ENCODE data around the gene PPP1R36. TPM values are rescaled to one million over a fixed set of nuclear protein-coding genes. Genes with fewer than 3 reads are reported as not detected.
A peak's percentile ranks its signal among the peaks of the same experiment; 100 is the strongest.

Gene PPP1R36
- total RNA-seq, 4 donors from 2014 or later, result 1.3 to 2.8 (median 1.9) TPM; not detected in 1

DNA sequence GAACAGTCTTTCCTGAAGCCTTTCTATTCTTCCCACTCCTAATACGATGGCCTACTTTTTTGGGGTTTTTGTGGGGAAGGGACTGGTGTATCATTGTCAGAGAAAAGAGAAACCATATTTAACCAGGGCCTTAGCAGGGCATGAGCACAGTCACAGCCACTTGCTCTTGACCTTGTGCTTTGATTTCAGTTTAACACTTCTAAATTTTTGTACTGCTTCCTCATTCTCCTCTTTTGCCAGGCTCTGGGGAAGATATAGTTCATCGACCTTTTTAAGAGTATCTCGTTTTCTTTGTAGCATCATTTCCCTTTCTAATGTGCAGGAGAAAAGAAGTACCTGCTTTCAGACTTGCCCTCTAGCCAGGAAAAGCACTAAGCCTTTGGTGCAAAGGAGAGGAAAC is 43.0 kb upstream of the PPP1R36 start:
- Histone ChIP-seq H3K9me3 (no peaks in the 10 kb centered on the region), H3K4me3 (peak overlapping the region in 1 of 2 donors; percentile 87), H3K27me3 (no peaks in the 10 kb centered on the region), H3K27ac (peak overlapping the region in 3 of 4 donors; percentile 31 to 99 (median 99)), H3K4me1 (peaks cover 10 to 71% (median 28%) of the 10 kb centered on the region in 3 donors), H3K36me3 (no peaks in the 10 kb centered on the region)
- WGBS, 2 donors (ENCODE audit: low coverage in 1 of 2), result 25 to 42% methylated on average over 3 of the region's 3 CpGs
- TF ChIP-seq POLR2AphosphoS5 (IDR thresholded peaks at IDR 0.05) (no peak), EP300 (IDR thresholded peaks at IDR 0.05) (no peak), POLR2A (IDR thresholded peaks at IDR 0.05) (no peak)
- TF ChIP-seq, protein P1, sequence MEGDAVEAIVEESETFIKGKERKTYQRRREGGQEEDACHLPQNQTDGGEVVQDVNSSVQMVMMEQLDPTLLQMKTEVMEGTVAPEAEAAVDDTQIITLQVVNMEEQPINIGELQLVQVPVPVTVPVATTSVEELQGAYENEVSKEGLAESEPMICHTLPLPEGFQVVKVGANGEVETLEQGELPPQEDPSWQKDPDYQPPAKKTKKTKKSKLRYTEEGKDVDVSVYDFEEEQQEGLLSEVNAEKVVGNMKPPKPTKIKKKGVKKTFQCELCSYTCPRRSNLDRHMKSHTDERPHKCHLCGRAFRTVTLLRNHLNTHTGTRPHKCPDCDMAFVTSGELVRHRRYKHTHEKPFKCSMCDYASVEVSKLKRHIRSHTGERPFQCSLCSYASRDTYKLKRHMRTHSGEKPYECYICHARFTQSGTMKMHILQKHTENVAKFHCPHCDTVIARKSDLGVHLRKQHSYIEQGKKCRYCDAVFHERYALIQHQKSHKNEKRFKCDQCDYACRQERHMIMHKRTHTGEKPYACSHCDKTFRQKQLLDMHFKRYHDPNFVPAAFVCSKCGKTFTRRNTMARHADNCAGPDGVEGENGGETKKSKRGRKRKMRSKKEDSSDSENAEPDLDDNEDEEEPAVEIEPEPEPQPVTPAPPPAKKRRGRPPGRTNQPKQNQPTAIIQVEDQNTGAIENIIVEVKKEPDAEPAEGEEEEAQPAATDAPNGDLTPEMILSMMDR (IDR thresholded peaks at IDR 0.05), result no peak
- no peak for ATAC-seq

DNA sequence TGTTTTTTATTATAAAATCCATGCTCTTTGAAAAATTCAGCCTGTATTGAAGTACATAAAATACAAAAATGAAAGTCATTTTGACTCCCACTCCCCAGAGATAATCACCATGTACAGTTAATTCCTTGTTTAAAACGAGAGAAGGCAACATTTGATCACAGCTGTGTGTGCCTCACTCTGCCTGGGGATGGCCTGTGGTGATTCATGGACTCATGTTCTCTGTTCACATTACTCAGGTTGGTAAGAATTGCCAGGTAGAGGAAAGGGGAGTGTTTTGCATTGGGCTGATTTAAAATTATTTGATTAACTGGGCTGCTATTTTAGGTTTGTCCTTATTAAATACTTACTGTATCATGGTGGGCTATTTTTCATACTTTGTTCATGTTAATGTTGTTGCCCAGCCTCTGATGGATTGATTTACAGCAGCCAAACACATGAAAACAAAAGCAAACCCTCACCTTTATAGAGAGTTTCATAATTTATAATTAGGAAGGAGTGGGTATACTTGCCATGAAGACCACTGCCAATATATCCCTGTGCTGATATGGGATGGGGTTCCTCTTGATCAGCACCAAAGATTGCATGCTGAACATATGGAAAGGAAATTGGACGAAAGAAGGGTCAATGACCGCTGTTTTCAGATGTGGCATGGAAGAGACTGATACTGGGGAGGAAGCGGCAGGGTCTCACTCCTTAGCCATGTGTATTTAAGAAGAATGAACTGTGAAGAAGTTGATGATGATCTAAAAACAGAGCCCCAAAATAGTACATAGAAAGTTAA is 42.2 kb upstream of the PPP1R36 start:
- no peak for TF ChIP-seq EP300 (IDR thresholded peaks at IDR 0.05)
- TF ChIP-seq POLR2AphosphoS5 (IDR thresholded peaks at IDR 0.05), result no peak
- TF ChIP-seq, protein P1 (IDR thresholded peaks at IDR 0.05), result no peak
- no peak for TF ChIP-seq POLR2A (IDR thresholded peaks at IDR 0.05)
- H3K4me3 ChIP-seq, result no peak overlapping the region
- peak overlapping the region in 2 of 4 donors; percentile 11 to 29 for H3K27ac ChIP-seq
- H3K9me3 ChIP-seq, result no peaks in the 10 kb centered on the region
- no peak for ATAC-seq
- no peaks in the 10 kb centered on the region for H3K27me3 ChIP-seq
- H3K4me1 ChIP-seq, result peaks cover 8 to 69% (median 20%) of the 10 kb centered on the region in 3 donors
- 71 to 73% methylated on average over 4 of the region's 4 CpGs for WGBS, 2 donors (ENCODE audit: low coverage in 1 of 2)
- no peaks in the 10 kb centered on the region for H3K36me3 ChIP-seq

DNA sequence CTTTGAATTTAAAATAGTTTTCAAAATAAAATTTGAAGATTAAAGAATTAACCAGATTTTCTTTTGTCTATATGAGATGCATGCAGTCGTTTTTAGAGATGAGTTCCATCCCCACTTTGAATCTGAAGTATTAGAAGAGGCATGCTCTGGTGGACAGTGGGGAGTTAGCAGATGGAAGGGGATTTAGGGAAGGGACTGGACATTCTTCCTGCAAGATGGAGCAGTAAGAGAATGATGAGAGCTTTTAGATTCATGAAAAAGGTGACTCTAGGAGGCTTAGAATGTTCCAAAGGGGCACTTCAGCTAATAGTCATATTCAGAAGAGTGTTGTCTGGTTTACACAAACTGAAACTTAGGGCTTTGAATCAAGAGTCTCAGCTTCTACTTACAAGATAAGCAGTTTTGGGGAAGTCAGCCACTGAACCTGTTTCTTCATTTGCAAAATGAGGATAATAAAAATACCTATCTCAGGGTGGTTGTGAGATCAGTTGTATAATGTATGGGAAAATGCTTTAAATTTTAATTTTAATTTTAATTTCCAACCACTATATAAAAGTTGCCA is 41.5 kb upstream of the PPP1R36 start:
- H3K9me3 ChIP-seq, result no peaks in the 10 kb centered on the region
- H3K36me3 ChIP-seq, result no peaks in the 10 kb centered on the region
- H3K4me1 ChIP-seq, result peaks cover 12 to 74% (median 19%) of the 10 kb centered on the region in 3 donors
- TF ChIP-seq, protein P1 (IDR thresholded peaks at IDR 0.05), result no peak
- no peak for TF ChIP-seq POLR2A (IDR thresholded peaks at IDR 0.05)
- no peak for TF ChIP-seq EP300 (IDR thresholded peaks at IDR 0.05)
- no peak for TF ChIP-seq POLR2AphosphoS5 (IDR thresholded peaks at IDR 0.05)
- H3K4me3 ChIP-seq, result no peak overlapping the region
- 42 to 50% methylated on average over 1 of the region's 1 CpG for WGBS, 2 donors (ENCODE audit: low coverage in 1 of 2)
- peak overlapping the region in 1 of 4 donors; percentile 2 for H3K27ac ChIP-seq
- ATAC-seq, result no peak
- no peaks in the 10 kb centered on the region for H3K27me3 ChIP-seq

DNA sequence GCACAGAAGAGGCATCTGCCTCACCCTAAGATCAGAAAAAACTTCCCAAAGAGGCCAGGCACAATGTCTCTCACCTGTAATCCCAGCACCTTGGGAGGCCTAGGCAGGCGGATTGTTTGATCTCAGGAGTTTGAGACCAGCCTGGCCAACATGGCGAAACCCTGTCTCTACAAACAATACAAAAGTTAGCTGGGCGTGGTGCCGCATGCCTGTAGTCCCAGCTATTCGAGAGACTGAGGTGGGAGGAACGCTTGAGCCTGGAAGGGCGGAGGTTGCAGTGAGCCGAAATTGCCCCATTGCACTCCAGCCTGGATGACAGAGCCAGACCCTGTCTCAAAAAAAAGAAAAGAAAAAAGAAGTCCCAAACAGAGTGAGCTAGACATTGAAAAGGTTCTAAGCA is 40.7 kb upstream of the PPP1R36 start:
- H3K4me1 ChIP-seq, result peaks cover 12 to 80% (median 19%) of the 10 kb centered on the region in 3 donors
- TF ChIP-seq POLR2AphosphoS5 (IDR thresholded peaks at IDR 0.05) (no peak), POLR2A (IDR thresholded peaks at IDR 0.05) (no peak), EP300 (IDR thresholded peaks at IDR 0.05) (no peak)
- TF ChIP-seq, protein P1 (IDR thresholded peaks at IDR 0.05), result no peak
- no peaks in the 10 kb centered on the region for H3K27me3 ChIP-seq
- no peak for ATAC-seq
- no peaks in the 10 kb centered on the region for H3K9me3 ChIP-seq
- no peak overlapping the region for H3K4me3 ChIP-seq
- no peak overlapping the region for H3K27ac ChIP-seq
- H3K36me3 ChIP-seq, result no peaks in the 10 kb centered on the region
- WGBS, 2 donors (ENCODE audit: low coverage in 1 of 2), result 91% methylated on average over 6 of the region's 8 CpGs; no CpG with 5 or more reads in 1 of the 2 donors
